ENCODE measurements around the gene MLLT10.

The MLLT10 gene

DNA sequence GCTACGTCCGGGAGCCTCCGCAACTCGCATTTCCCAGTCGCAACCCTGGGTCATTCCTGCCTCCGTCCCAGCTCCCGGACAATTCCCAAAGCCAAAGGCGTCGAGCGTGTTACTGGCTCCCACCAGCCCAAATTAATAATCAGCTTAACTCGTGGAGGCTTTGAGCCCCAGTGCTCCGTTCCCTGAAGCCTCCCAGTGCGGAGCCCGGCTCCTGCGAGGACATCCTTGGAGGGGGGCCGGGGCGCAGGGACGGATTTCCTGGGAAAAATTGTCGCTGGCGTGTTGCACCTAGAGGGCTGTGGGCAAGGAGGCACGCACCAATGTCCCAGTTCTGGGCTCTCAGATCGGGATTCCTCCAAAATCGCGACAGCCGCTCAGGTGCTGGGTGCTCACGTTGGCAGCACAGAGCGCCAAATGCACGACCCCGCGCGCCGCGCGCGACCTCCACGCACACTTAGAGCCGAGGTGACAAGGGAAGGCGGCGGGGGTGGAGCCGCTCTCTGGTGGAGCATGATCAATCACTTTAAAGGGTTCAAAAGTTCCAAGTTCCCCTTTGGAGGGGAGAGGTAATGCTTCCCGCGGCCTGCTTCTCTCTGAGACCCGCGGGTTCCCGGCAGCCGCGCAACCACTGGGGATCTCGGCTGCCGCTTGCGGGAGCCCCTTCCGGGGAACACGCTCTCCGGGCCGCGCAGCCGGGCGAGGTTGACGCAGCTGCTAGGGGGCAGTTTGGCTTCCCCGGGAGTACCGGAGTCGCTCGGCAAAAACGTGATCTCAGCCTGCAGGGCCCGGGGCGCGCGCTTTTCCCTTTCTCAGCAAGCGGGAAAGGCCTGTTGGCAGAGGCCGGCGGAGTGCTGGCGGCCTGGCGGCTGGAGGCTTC, 34.1 kb upstream of the MLLT10 start:
- TF ChIP-seq EZH2 (IDR thresholded peaks at IDR 0.05; ENCODE audit: borderline replicate concordance, low read depth, low read length, severe bottlenecking) = no peak
- TF ChIP-seq, protein P1, sequence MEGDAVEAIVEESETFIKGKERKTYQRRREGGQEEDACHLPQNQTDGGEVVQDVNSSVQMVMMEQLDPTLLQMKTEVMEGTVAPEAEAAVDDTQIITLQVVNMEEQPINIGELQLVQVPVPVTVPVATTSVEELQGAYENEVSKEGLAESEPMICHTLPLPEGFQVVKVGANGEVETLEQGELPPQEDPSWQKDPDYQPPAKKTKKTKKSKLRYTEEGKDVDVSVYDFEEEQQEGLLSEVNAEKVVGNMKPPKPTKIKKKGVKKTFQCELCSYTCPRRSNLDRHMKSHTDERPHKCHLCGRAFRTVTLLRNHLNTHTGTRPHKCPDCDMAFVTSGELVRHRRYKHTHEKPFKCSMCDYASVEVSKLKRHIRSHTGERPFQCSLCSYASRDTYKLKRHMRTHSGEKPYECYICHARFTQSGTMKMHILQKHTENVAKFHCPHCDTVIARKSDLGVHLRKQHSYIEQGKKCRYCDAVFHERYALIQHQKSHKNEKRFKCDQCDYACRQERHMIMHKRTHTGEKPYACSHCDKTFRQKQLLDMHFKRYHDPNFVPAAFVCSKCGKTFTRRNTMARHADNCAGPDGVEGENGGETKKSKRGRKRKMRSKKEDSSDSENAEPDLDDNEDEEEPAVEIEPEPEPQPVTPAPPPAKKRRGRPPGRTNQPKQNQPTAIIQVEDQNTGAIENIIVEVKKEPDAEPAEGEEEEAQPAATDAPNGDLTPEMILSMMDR (IDR thresholded peaks at IDR 0.05; ENCODE audit: borderline replicate concordance, extremely low read depth, low read length, poor library complexity, severe bottlenecking) = no peak
- Histone ChIP-seq H3K4me1 (ENCODE audit: insufficient read depth, low read length) (peaks cover 21% of the 10 kb centered on the region), H3K9ac (ENCODE audit: low read depth, low read length) (no peak overlapping the region), H3K4me2 (ENCODE audit: insufficient read depth, low read length) (no peak overlapping the region), H2AFZ (ENCODE audit: low read depth, low read length) (no peak overlapping the region), H3K36me3 (ENCODE audit: insufficient read depth, low read length) (no peaks in the 10 kb centered on the region), H3K27ac (ENCODE audit: low read length) (no peak overlapping the region), H3K79me2 (ENCODE audit: insufficient read depth, low read length) (no peaks in the 10 kb centered on the region), H3K4me3 (ENCODE audit: low read depth in 1 of 2, low read length in 2 of 2) (no peak overlapping the region), H3K27me3 (ENCODE audit: insufficient read depth, low read length, poor library complexity) (peaks cover 61% of the 10 kb centered on the region), H4K20me1 (ENCODE audit: insufficient read depth, low read length) (no peaks in the 10 kb centered on the region), H3K9me3 (ENCODE audit: insufficient read depth, low read length, severe bottlenecking) (no peaks in the 10 kb centered on the region)
- no peak for DNase-seq
- ATAC-seq (ENCODE audit: insufficient read depth, low read depth) = no peak

DNA sequence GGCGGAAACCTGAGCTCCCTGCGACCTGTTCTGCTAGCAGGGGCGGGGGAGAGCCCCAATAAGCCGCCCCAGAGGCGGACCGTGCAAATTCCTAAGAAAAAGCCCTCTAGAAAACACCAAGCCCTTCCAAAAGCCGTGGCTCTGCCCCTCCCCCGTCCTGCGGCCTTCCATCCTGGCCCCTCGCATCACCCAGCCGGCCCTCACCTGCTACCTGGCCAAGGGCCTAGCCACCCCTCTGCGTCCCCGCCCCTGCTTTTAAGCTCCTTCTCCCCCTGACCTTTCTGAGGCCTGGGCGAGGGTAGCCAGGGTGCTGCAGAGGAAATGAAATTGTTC, 33.5 kb upstream of the MLLT10 start:
- Histone ChIP-seq H3K9ac (ENCODE audit: low read depth, low read length) (no peak overlapping the region), H3K4me3 (ENCODE audit: low read depth in 1 of 2, low read length in 2 of 2) (no peak overlapping the region), H3K27ac (ENCODE audit: low read length) (no peak overlapping the region), H4K20me1 (ENCODE audit: insufficient read depth, low read length) (no peaks in the 10 kb centered on the region), H3K4me1 (ENCODE audit: insufficient read depth, low read length) (peaks cover 15% of the 10 kb centered on the region), H3K27me3 (ENCODE audit: insufficient read depth, low read length, poor library complexity) (peaks cover 58% of the 10 kb centered on the region), H3K36me3 (ENCODE audit: insufficient read depth, low read length) (no peaks in the 10 kb centered on the region), H3K9me3 (ENCODE audit: insufficient read depth, low read length, severe bottlenecking) (no peaks in the 10 kb centered on the region), H3K4me2 (ENCODE audit: insufficient read depth, low read length) (no peak overlapping the region), H2AFZ (ENCODE audit: low read depth, low read length) (no peak overlapping the region), H3K79me2 (ENCODE audit: insufficient read depth, low read length) (no peaks in the 10 kb centered on the region)
- no peak for TF ChIP-seq EZH2 (IDR thresholded peaks at IDR 0.05; ENCODE audit: borderline replicate concordance, low read depth, low read length, severe bottlenecking)
- DNase-seq (no peak), ATAC-seq (ENCODE audit: insufficient read depth, low read depth) (no peak)

DNA sequence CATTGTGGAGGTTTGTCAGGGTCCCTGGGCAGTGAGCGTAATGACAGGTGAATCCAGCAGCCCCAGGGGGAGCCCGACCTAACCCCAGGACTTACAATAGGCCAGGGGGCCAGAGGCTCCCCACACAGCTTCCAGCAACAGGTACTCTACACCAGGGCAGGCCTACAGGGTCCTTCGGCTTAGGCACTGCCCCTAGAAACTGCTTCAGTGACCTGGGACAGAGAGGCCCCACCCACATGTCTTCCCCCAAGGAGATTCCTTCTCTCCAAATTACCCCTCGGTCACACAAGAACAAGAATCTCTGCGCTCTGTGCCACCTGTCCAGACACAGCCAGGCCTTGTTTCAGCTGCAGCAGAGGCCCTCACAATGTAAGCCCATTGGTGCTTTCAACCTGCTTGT, 32.9 kb upstream of the MLLT10 start:
- DNase-seq (no peak), ATAC-seq (ENCODE audit: insufficient read depth, low read depth) (no peak)
- Histone ChIP-seq H3K27ac (ENCODE audit: low read length) (no peak overlapping the region), H3K4me2 (ENCODE audit: insufficient read depth, low read length) (no peak overlapping the region), H3K9ac (ENCODE audit: low read depth, low read length) (no peak overlapping the region), H3K4me3 (ENCODE audit: low read depth in 1 of 2, low read length in 2 of 2) (no peak overlapping the region), H3K4me1 (ENCODE audit: insufficient read depth, low read length) (peaks cover 13% of the 10 kb centered on the region), H2AFZ (ENCODE audit: low read depth, low read length) (no peak overlapping the region), H4K20me1 (ENCODE audit: insufficient read depth, low read length) (no peaks in the 10 kb centered on the region), H3K36me3 (ENCODE audit: insufficient read depth, low read length) (no peaks in the 10 kb centered on the region), H3K79me2 (ENCODE audit: insufficient read depth, low read length) (no peaks in the 10 kb centered on the region), H3K9me3 (ENCODE audit: insufficient read depth, low read length, severe bottlenecking) (no peaks in the 10 kb centered on the region), H3K27me3 (ENCODE audit: insufficient read depth, low read length, poor library complexity) (peaks cover 63% of the 10 kb centered on the region)
- TF ChIP-seq EZH2 (IDR thresholded peaks at IDR 0.05; ENCODE audit: borderline replicate concordance, low read depth, low read length, severe bottlenecking) = no peak
- TF ChIP-seq, protein P1 (IDR thresholded peaks at IDR 0.05; ENCODE audit: borderline replicate concordance, extremely low read depth, low read length, poor library complexity, severe bottlenecking) = no peak

DNA sequence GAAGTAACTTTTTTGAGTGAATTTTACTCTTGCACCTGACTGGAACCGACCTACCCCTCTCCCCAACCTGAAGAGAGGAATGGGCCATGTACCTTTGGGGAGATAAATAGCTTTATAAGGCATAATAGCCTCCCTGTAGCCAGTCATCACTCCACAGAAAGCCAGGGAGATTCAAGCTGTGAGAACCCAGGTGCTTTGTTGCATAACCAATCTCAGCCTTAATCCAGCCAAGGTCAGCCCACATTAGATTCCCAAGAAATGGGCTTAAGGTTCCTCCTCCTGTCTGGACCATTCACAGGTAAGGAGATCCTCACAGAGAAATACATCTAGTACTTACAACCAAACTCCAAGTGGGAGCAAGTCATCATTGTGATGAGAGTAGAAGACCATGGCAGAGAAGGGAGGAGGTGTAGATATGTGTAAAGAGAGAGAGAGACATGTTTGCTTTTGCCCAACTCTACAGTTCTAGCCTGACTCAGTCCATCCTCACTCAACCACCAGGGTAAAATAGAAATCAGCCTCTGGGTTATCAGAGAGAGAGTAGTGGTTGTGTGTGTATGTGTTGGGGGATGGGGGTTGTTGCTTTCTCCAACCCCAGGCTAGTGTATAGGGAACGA, 32.2 kb upstream of the MLLT10 start:
- Histone ChIP-seq H3K9me3 (ENCODE audit: insufficient read depth, low read length, severe bottlenecking) (no peaks in the 10 kb centered on the region), H3K27me3 (ENCODE audit: insufficient read depth, low read length, poor library complexity) (peaks cover 63% of the 10 kb centered on the region)

More for the DNA sequence above, 32.2 kb upstream of the MLLT10 start:
- no peak overlapping the region for H2AFZ ChIP-seq (ENCODE audit: low read depth, low read length)
- H3K79me2 ChIP-seq (ENCODE audit: insufficient read depth, low read length) = no peaks in the 10 kb centered on the region
- peaks cover 6% of the 10 kb centered on the region for H3K4me1 ChIP-seq (ENCODE audit: insufficient read depth, low read length)
- H3K9ac ChIP-seq (ENCODE audit: low read depth, low read length) = no peak overlapping the region
- no peaks in the 10 kb centered on the region for H3K36me3 ChIP-seq (ENCODE audit: insufficient read depth, low read length)
- H3K27ac ChIP-seq (ENCODE audit: low read length) = no peak overlapping the region
- no peak overlapping the region for H3K4me2 ChIP-seq (ENCODE audit: insufficient read depth, low read length)
- TF ChIP-seq EZH2 (IDR thresholded peaks at IDR 0.05; ENCODE audit: borderline replicate concordance, low read depth, low read length, severe bottlenecking) = no peak
- TF ChIP-seq, protein P1 (IDR thresholded peaks at IDR 0.05; ENCODE audit: borderline replicate concordance, extremely low read depth, low read length, poor library complexity, severe bottlenecking) = no peak
- no peak for DNase-seq
- no peaks in the 10 kb centered on the region for H4K20me1 ChIP-seq (ENCODE audit: insufficient read depth, low read length)
- no peak for ATAC-seq (ENCODE audit: insufficient read depth, low read depth)
- H3K4me3 ChIP-seq (ENCODE audit: low read depth in 1 of 2, low read length in 2 of 2) = no peak overlapping the region

Data from DND-41 (cell line).